ENCODE results near the gene POLH.
"Not testable (repeated sequence)": the region's sequence is repeated elsewhere in the genome, so short reads cannot be mapped to it uniquely, and the experiment has no call there.

POLH gene

GRCh38 chr6:43575772-43576551 is at the start of gene POLH, which contains the start of gene XPO5:
POLH (plus strand) TSS chr6:43576185; CDS start chr6:43582320, 6,135 bp downstream.
XPO5 (minus strand) TSS chr6:43576038; CDS start chr6:43575864, 174 bp downstream.
- peak; percentile 92 for DNase-seq (ENCODE audit: low spot score)

- no peak for DNase-seq (ENCODE audit: low spot score)
These were observed 43.8 kb upstream of the POLH start for GRCh38 chr6:43532201-43532600.

- not testable (repeated sequence) for DNase-seq (ENCODE audit: low spot score)
These were observed 37.0 kb upstream of the POLH start for GRCh38 chr6:43538986-43539385.

- DNase-seq (ENCODE audit: low spot score), result not testable (repeated sequence)
These were observed 36.6 kb upstream of the POLH start for GRCh38 chr6:43539409-43539808.

GRCh38 chr6:43540507-43540906 is 35.5 kb upstream of the POLH start:
- DNase-seq (ENCODE audit: low spot score), result no peak

- no peak for DNase-seq (ENCODE audit: low spot score)
These were observed 34.1 kb upstream of the POLH start for GRCh38 chr6:43541774-43542471.

- no peak for DNase-seq (ENCODE audit: low spot score)
These were observed 31.5 kb upstream of the POLH start for GRCh38 chr6:43544461-43544860.

GRCh38 chr6:43547222-43547621 is 28.8 kb upstream of the POLH start:
- no peak for DNase-seq (ENCODE audit: low spot score)

GRCh38 chr6:43557620-43558019 is 18.4 kb upstream of the POLH start:
- DNase-seq (ENCODE audit: low spot score), result not testable (repeated sequence)

GRCh38 chr6:43559328-43559727 is 16.7 kb upstream of the POLH start:
- DNase-seq (ENCODE audit: low spot score), result no peak

GRCh38 chr6:43570876-43571441 is 5.0 kb upstream of the POLH start:
- no peak for DNase-seq (ENCODE audit: low spot score)

GRCh38 chr6:43572015-43572414 is 4.0 kb upstream of the POLH start:
- no peak for DNase-seq (ENCODE audit: low spot score)

- no peak for DNase-seq (ENCODE audit: low spot score)
These were observed 747 bp upstream of the POLH start for GRCh38 chr6:43575105-43575771.

- no peak for DNase-seq (ENCODE audit: low spot score)
These were observed 2.8 kb downstream of the POLH start for GRCh38 chr6:43578748-43579147.

- no peak for DNase-seq (ENCODE audit: low spot score)
These were observed 3.2 kb downstream of the POLH start for GRCh38 chr6:43579171-43579570.

GRCh38 chr6:43582911-43583310 is 6.9 kb downstream of the POLH start:
- DNase-seq (ENCODE audit: low spot score), result no peak

GRCh38 chr6:43584892-43585570 is 9.0 kb downstream of the POLH start:
- no peak for DNase-seq (ENCODE audit: low spot score)

- DNase-seq (ENCODE audit: low spot score), result no peak
These were observed 12.2 kb downstream of the POLH start for GRCh38 chr6:43588194-43588593.

- DNase-seq (ENCODE audit: low spot score), result not testable (repeated sequence)
These were observed 13.6 kb downstream of the POLH start for GRCh38 chr6:43589564-43589963.

- DNase-seq (ENCODE audit: low spot score), result no peak
These were observed 18.0 kb downstream of the POLH start for GRCh38 chr6:43593938-43594337.

- no peak for DNase-seq (ENCODE audit: low spot score)
These were observed 24.6 kb downstream of the POLH start for GRCh38 chr6:43600595-43600994.

- no peak for DNase-seq (ENCODE audit: low spot score)
These were observed 28.2 kb downstream of the POLH start for GRCh38 chr6:43604174-43604573.

Measured in hematopoietic multipotent progenitor cell treated with erythropoietin and hydrocortisone succinate and interleukin-3 and kit ligand, for 17 days (in vitro differentiated cells).